ENCODE measurements around the gene PINK1. TPM values are rescaled to one million over a fixed set of nuclear protein-coding genes. Genes with fewer than 3 reads are reported as not detected.

PINK1 gene
- total and polyA plus RNA-seq, 2 of the 13 experiments (the other 11 are each of a cell fraction or from before 2014, with no cell fraction given) = 15.3 to 16.1 TPM

DNA sequence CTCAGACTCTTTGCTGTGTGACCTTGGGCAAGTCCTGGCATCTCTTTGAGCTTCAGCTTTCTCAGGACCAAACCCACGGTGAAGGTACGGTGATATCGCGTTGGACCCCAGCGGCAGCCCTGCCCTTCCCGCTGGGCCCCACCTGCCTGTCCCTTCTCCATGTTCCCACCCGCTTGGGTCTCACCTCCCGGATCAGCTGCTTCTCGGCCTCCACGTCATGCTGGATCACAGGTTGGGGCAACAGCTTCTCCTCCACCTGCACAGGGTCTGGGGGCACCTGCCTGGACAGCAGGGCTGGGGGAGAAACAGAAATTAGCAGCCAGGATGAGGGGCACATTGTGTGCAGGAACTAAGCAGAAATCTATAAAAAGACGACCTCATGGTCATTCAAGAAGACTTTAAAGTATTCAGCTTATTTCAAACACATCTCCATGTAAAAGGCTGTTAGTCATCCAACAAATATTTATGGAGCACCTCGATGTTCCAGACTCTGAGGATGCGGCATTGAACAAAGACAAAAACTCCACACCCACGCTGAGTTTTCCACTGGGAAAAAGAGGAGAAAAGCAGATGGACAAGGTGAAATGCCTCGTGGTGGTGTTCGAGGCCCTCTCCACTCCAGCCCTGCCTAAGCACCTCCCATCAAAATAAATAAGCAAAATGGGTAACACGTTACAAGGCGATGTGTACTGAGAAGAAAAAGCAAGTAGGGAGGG is 65.1 kb downstream of the PINK1 start (continued):
- no peak for TF ChIP-seq SETDB1 (CRISPR knock-in tag; IDR thresholded peaks at IDR 0.05; ENCODE audit: borderline replicate concordance)
- TF ChIP-seq, protein P1, sequence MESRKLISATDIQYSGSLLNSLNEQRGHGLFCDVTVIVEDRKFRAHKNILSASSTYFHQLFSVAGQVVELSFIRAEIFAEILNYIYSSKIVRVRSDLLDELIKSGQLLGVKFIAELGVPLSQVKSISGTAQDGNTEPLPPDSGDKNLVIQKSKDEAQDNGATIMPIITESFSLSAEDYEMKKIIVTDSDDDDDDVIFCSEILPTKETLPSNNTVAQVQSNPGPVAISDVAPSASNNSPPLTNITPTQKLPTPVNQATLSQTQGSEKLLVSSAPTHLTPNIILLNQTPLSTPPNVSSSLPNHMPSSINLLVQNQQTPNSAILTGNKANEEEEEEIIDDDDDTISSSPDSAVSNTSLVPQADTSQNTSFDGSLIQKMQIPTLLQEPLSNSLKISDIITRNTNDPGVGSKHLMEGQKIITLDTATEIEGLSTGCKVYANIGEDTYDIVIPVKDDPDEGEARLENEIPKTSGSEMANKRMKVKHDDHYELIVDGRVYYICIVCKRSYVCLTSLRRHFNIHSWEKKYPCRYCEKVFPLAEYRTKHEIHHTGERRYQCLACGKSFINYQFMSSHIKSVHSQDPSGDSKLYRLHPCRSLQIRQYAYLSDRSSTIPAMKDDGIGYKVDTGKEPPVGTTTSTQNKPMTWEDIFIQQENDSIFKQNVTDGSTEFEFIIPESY (CRISPR knock-in tag; IDR thresholded peaks at IDR 0.05) = peak; percentile 44; the same call in 1 of the 2 replicates

DNA sequence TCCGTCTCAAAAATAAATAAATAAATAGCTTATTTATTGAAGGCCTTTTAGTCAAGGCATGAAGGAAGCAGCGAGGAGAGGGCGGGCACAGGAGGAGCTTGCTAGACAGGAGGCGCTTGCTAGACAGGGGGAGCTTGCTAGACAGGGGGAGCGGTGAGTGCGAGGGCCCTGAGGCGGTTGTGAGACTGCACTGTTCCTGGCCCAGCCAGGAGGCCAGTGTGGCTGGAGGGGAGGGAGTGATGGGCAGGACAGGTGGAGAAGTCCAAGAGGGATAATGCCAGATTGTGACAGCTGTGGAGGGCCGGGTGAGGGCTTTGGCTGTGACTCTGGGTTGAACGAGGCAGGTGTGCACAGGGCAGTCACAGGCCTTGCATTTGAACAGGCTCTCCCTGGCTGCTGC is 66.3 kb downstream of the PINK1 start:
- no peak overlapping the region for H3K9ac ChIP-seq (ENCODE audit: insufficient read depth, low read depth, low read length)
- DNase-seq (ENCODE audit: low spot score) (no peak), FAIRE-seq (no peak), ATAC-seq (no peak)
- no peaks in the 10 kb centered on the region for H3K9me3 ChIP-seq (ENCODE audit: low read length)
- peaks cover 5 to 23% of the 10 kb centered on the region in 2 experiments; a peak in 3 of 5 replicates for H3K27me3 ChIP-seq (ENCODE audit: control insufficient read depth in 1 of 2, insufficient read depth in 2 of 2, low read length in 2 of 2)
- H3K4me2 ChIP-seq (ENCODE audit: low read depth, low read length) = no peak overlapping the region
- BruUV-seq (replicated peaks) = no TSS peak
- H3K27ac ChIP-seq (ENCODE audit: extremely low read length, insufficient read depth, low read length) = no peak overlapping the region
- TF ChIP-seq HOXA5 (CRISPR knock-in tag; IDR thresholded peaks at IDR 0.05) (no peak), ZNF891 (CRISPR knock-in tag; IDR thresholded peaks at IDR 0.05) (no peak), PPARG (CRISPR knock-in tag; conservative IDR thresholded peaks at IDR 0.05) (no peak), NBN (conservative IDR thresholded peaks at IDR 0.05) (no peak), ARID2 (CRISPR knock-in tag; IDR thresholded peaks at IDR 0.05; ENCODE audit: borderline replicate concordance) (no peak), SNAI1 (CRISPR knock-in tag; IDR thresholded peaks at IDR 0.05; ENCODE audit: borderline replicate concordance) (no peak), SMARCC2 (IDR thresholded peaks at IDR 0.05) (no peak), GATAD1 (CRISPR knock-in tag; IDR thresholded peaks at IDR 0.05) (no peak), CC2D1A (CRISPR knock-in tag; IDR thresholded peaks at IDR 0.05) (no peak), KDM5A (IDR thresholded peaks at IDR 0.05; ENCODE audit: borderline replicate concordance, low read length) (no peak)
- TF ChIP-seq, protein P2, sequence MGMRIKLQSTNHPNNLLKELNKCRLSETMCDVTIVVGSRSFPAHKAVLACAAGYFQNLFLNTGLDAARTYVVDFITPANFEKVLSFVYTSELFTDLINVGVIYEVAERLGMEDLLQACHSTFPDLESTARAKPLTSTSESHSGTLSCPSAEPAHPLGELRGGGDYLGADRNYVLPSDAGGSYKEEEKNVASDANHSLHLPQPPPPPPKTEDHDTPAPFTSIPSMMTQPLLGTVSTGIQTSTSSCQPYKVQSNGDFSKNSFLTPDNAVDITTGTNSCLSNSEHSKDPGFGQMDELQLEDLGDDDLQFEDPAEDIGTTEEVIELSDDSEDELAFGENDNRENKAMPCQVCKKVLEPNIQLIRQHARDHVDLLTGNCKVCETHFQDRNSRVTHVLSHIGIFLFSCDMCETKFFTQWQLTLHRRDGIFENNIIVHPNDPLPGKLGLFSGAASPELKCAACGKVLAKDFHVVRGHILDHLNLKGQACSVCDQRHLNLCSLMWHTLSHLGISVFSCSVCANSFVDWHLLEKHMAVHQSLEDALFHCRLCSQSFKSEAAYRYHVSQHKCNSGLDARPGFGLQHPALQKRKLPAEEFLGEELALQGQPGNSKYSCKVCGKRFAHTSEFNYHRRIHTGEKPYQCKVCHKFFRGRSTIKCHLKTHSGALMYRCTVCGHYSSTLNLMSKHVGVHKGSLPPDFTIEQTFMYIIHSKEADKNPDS (CRISPR knock-in tag; IDR thresholded peaks at IDR 0.05) = no peak
- POLR2A ChIA-PET = interaction anchor here (1.4 kb wide), 1 partner anchor 33 kb away, joined by 3 read pairs; the partner anchor contains the start of gene SH2D5
- WGBS (ENCODE audit: low lambda C conversion rate) = 41% methylated on average over 9 of the region's 9 CpGs
- CTCF ChIA-PET (ENCODE audit: low intra/inter-chr PET ratio, low total read pairs) = no interaction called here
- H2AFZ ChIP-seq (ENCODE audit: low read length) = no peak overlapping the region
- H3K4me3 ChIP-seq (replicated peaks in 1 of 3; ENCODE audit: insufficient read depth in 1 of 3, low read depth in 2 of 3, low read length in 3 of 3) = no peak overlapping the region
- in situ Hi-C loops (cut with HindIII; ENCODE audit: extremely low pct_ligation_motif_present, low pct_unique_long_range_greater_than_20kb) = no loop called here
- H3K36me3 ChIP-seq (replicated peaks in 1 of 2; ENCODE audit: control insufficient read depth in 1 of 2, insufficient read depth in 2 of 2, low read length in 2 of 2) = no peaks in the 10 kb centered on the region
- no peaks in the 10 kb centered on the region for H4K20me1 ChIP-seq (ENCODE audit: insufficient read depth, low read length)
- no peaks in the 10 kb centered on the region for H3K79me2 ChIP-seq (ENCODE audit: insufficient read depth, low read length)
- intact Hi-C loops (cut with micrococcal nuclease; ENCODE audit: unreplicated experiment) = no loop called here
- peaks cover 43% of the 10 kb centered on the region for H3K4me1 ChIP-seq (ENCODE audit: insufficient read depth, low read length)

Data from HepG2 (cell line).